ENCODE results near the gene PTGS2.

The PTGS2 gene

DNA sequence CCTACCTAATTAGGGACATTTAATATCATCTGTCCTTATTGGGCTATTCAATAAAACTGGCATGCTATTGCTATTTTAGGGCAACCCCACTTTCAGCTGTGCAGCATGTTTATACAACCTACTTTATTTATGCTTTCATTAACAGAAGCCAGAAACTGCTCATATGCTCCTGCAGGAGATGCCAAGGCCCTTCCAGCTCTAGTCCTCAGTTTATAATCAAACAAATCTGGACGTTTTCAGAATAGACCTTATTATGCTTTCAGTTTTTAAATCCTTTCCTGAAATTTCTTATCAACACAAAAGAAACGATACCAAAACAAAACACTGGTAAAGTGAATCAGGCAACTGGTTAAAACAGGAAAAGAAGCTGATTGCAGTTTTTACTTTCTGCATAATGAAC is 53.2 kb downstream of the PTGS2 start:
- TF ChIP-seq POLR2AphosphoS5 (IDR thresholded peaks at IDR 0.05; ENCODE audit: low read depth, low read length) (no peak), POU2F2 (IDR thresholded peaks at IDR 0.05; ENCODE audit: low read depth, low read length) (no peak), POLR2A (IDR thresholded peaks at IDR 0.05; ENCODE audit: low read depth, low read length) (no peak), SPI1 (IDR thresholded peaks at IDR 0.05; ENCODE audit: low read depth, low read length) (no peak), PAX5 (IDR thresholded peaks at IDR 0.05; ENCODE audit: insufficient read depth, low read length, severe bottlenecking) (no peak), TAF1 (IDR thresholded peaks at IDR 0.05; ENCODE audit: low read depth, low read length) (no peak)
- FAIRE-seq (peak; percentile 26), DNase-seq (ENCODE audit: insufficient read length, low spot score) (no peak)

DNA sequence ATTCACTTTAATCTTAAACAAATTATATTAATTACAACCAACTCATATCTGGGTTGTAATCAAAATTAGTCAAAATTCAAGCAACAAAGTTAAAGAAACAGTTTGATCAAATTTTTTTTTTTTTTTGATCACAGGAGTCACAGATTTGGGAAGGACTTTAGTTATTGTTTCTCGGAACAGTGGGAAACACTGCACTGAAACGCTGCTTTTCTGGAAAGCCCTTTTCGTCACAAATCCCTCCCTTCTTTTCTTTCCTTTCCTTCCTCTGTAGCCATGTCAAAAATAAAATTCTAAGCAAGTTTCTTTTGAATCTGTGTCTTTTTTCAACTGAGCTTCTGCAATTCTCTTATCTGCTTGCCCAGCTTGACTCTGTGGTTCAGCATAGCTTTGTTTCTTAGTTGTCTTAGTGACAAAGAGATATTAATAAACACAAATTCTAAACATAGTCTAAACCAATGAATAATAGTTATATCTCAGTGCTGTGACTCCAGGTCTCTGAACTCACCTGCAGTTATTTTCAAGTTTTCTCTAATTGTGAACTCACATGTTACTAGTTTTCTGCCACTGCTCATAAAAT is 53.8 kb downstream of the PTGS2 start:
- no peak for DNase-seq (ENCODE audit: insufficient read length, low spot score)
- FAIRE-seq: no peak
- TF ChIP-seq POU2F2 (IDR thresholded peaks at IDR 0.05; ENCODE audit: low read depth, low read length) (no peak), PAX5 (IDR thresholded peaks at IDR 0.05; ENCODE audit: insufficient read depth, low read length, severe bottlenecking) (no peak), POLR2AphosphoS5 (IDR thresholded peaks at IDR 0.05; ENCODE audit: low read depth, low read length) (no peak), TAF1 (IDR thresholded peaks at IDR 0.05; ENCODE audit: low read depth, low read length) (no peak), POLR2A (IDR thresholded peaks at IDR 0.05; ENCODE audit: low read depth, low read length) (no peak), SPI1 (IDR thresholded peaks at IDR 0.05; ENCODE audit: low read depth, low read length) (no peak)

DNA sequence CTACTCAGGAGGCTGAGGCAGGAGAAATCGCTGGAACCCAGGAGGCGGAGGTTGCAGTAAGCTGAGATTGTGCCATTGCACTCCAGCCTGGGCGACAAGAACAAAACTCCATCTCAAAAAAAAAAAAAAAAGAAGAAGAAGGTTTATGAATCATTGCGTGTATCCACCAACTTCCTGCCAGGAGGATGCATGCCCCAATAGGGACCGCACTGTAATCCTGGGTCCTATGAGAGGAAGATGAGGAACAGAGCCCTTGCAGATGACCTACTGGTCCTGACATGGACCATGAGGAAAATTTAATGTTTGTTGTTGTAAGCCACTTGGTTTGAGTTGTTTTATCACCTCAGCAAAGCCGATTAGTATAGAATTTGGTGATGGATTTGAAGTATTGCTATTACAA is 56.7 kb downstream of the PTGS2 start:
- TF ChIP-seq POU2F2 (IDR thresholded peaks at IDR 0.05; ENCODE audit: low read depth, low read length) (no peak), POLR2A (IDR thresholded peaks at IDR 0.05; ENCODE audit: low read depth, low read length) (no peak), TAF1 (IDR thresholded peaks at IDR 0.05; ENCODE audit: low read depth, low read length) (no peak), PAX5 (IDR thresholded peaks at IDR 0.05; ENCODE audit: insufficient read depth, low read length, severe bottlenecking) (no peak), POLR2AphosphoS5 (IDR thresholded peaks at IDR 0.05; ENCODE audit: low read depth, low read length) (no peak), SPI1 (IDR thresholded peaks at IDR 0.05; ENCODE audit: low read depth, low read length) (no peak)
- DNase-seq (ENCODE audit: insufficient read length, low spot score): no peak
- FAIRE-seq: no peak

All from GM12891 (cell line).